GM12878 (cell line): ENCODE measurements around the gene MS4A14. TPM values are rescaled to one million over a fixed set of nuclear protein-coding genes. Genes with fewer than 3 reads are reported as not detected.

Experiments
- ASH2L ChIP-seq: fragments of 300-600, 200-600 bp; sonication (generic); IDR thresholded peaks from 2 replicates; pipeline ENCODE4 v1.6.1; 2017; ENCODE audit warnings: low read depth, mild to moderate bottlenecking, borderline replicate concordance
- BACH1 ChIP-seq: fragments of 450-650 bp; IDR thresholded peaks from 2 replicates; pipeline ENCODE4 v1.6.1; 2017; ENCODE audit warnings: mild to moderate bottlenecking, borderline replicate concordance
- BHLHE40 ChIP-seq, 2 experiments: fragments of 450-650 bp in 1 of 2; IDR thresholded peaks; 2 replicates each; pipeline ENCODE4 v1.6.1; 2011 to 2017; ENCODE audit warnings: low read depth in 2 of 2, borderline replicate concordance in 1 of 2, improper control_type of control experiment in 1 of 2, low read length in 1 of 2, mild to moderate bottlenecking in 1 of 2
- CEBPB ChIP-seq, 2 experiments: fragments of 150-350 bp in 1 of 2; IDR thresholded peaks; 2 replicates each; pipeline ENCODE4 v1.6.1; 2012 to 2014; ENCODE audit warnings: low read depth in 2 of 2, low read length in 2 of 2, borderline replicate concordance in 1 of 2, inconsistent platforms in 1 of 2
- CREM ChIP-seq: IDR thresholded peaks from 2 replicates; pipeline ENCODE4 v1.6.1; 2014; ENCODE audit warnings: antibody characterized with exemption, low read depth
- E2F4 ChIP-seq: IDR thresholded peaks from 2 replicates; pipeline ENCODE4 v1.6.1; 2012; ENCODE audit warnings: low read depth, low read length, improper control_type of control experiment
- EED ChIP-seq: sonication (generic); IDR thresholded peaks from 2 replicates; pipeline ENCODE4 v1.6.1; 2016; ENCODE audit warnings: antibody characterized with exemption, low read depth
- FOXK2 ChIP-seq: fragments of 450-650 bp; IDR thresholded peaks from 2 replicates; pipeline ENCODE4 v1.6.1; 2017; ENCODE audit warnings: mild to moderate bottlenecking, moderate library complexity
- HCFC1 ChIP-seq: fragments of 150-350 bp; IDR thresholded peaks from 2 replicates; pipeline ENCODE4 v1.6.1; 2014; ENCODE audit warnings: low read length
- HDAC6 ChIP-seq: fragments of 200-600 bp; sonication (generic); IDR thresholded peaks from one replicate; pipeline ENCODE4 v1.8.0; 2017; ENCODE audit warnings: antibody characterized with exemption; ENCODE audit not compliant: unreplicated experiment
- HDGF ChIP-seq: fragments of 450-650 bp; IDR thresholded peaks from 2 replicates; pipeline ENCODE4 v1.6.1; 2016; ENCODE audit warnings: antibody characterized with exemption
- IKZF1 ChIP-seq: fragments of 450-650 bp; conservative IDR thresholded peaks from 2 replicates; pipeline ENCODE4 v1.6.1; 2017; ENCODE audit warnings: antibody characterized with exemption, mild to moderate bottlenecking
- MAX ChIP-seq: IDR thresholded peaks from 2 replicates; pipeline ENCODE4 v1.6.1; 2012; ENCODE audit warnings: low read depth, low read length, improper control_type of control experiment
- NKRF ChIP-seq: fragments of 450-650 bp; conservative IDR thresholded peaks from 2 replicates; pipeline ENCODE4 v1.6.1; 2017; ENCODE audit warnings: mild to moderate bottlenecking, moderate library complexity
- NR2F1 ChIP-seq: fragments of 450-650 bp; conservative IDR thresholded peaks from 2 replicates; pipeline ENCODE4 v1.6.1; 2017; ENCODE audit warnings: mild to moderate bottlenecking
- PAX5 ChIP-seq: IDR thresholded peaks from 2 replicates; pipeline ENCODE4 v1.6.1; 2011; ENCODE audit warnings: low read depth, low read length, borderline replicate concordance
- PAX8 ChIP-seq: fragments of 450-650 bp; IDR thresholded peaks from 2 replicates; pipeline ENCODE4 v1.6.1; 2017; ENCODE audit warnings: mild to moderate bottlenecking, moderate library complexity
- PML ChIP-seq: IDR thresholded peaks from 2 replicates; pipeline ENCODE4 v1.6.1; 2012; ENCODE audit warnings: low read length, inconsistent platforms
- POLR2A ChIP-seq: IDR thresholded peaks from 2 replicates; pipeline ENCODE4 v1.6.1; 2011; ENCODE audit warnings: low read depth, mild to moderate bottlenecking, low read length
- POU2F2 ChIP-seq: IDR thresholded peaks from 3 replicates; pipeline ENCODE4 v1.6.1; 2011; ENCODE audit warnings: low read depth, mild to moderate bottlenecking, low read length, borderline replicate concordance
- TAF1 ChIP-seq: IDR thresholded peaks from 2 replicates; pipeline ENCODE4 v1.6.1; 2011; ENCODE audit warnings: mild to moderate bottlenecking, low read depth, low read length, borderline replicate concordance
- TCF3 ChIP-seq: IDR thresholded peaks from 2 replicates; pipeline ENCODE4 v1.6.1; 2012; ENCODE audit warnings: low read depth, mild to moderate bottlenecking, low read length, borderline replicate concordance; ENCODE audit not compliant: insufficient read depth
- ZNF592 ChIP-seq: fragments of 450-650 bp; IDR thresholded peaks from 2 replicates; pipeline ENCODE4 v1.6.1; 2017; ENCODE audit warnings: mild to moderate bottlenecking, moderate library complexity
- ZZZ3 ChIP-seq: IDR thresholded peaks from 2 replicates; pipeline ENCODE4 v1.6.1; 2011; ENCODE audit warnings: low read depth; ENCODE audit not compliant: control insufficient read depth, insufficient read length
- polyA plus RNA-seq, 11 experiments: library from polyadenylated mRNA; depleted of rRNA in 4 of 11; unstranded in 6 of 11; stranded (reverse) in 5 of 11; fragments of >200 nt; fragmentation: Nextera tagmentation in 4 of 11; fragmentation: Illumina TruSeq in 1 of 11; extraction: Ambion mirVana in 4 of 11; extraction: Trizol in 1 of 11; gene quantifications; 1 replicate in 1 of 11; 2 replicates in 10 of 11; pipeline versions ENCODE4 v1.2.1 to v1.2.3, GENCODE V29; 2011 to 2016; ENCODE audit warnings: inconsistent platforms in 2 of 11, missing spikeins in 2 of 11, low read depth in 1 of 11
- total RNA-seq, 4 experiments: library from RNA; depleted of rRNA in 3 of 4; stranded (reverse); fragments of >200 nt in 3 of 4; fragmentation: Illumina TruSeq in 1 of 4; extraction: Trizol in 1 of 4; gene quantifications; 2 replicates each; pipeline versions ENCODE4 v1.2.1 to v1.2.3, GENCODE V29; 2013 to 2021

Gene MS4A14
- total and polyA plus RNA-seq, 10 of the 15 experiments (the other 5 are each of a cell fraction or from before 2014, with no cell fraction given), result 0.13 to 1.0 (median 0.63) TPM; not detected in 1

- no peak for TF ChIP-seq FOXK2
- TF ChIP-seq BACH1, result peak; percentile 98
- peak; percentile 80 for TF ChIP-seq PML
- 0 out of 2 replicates have a peak, but pooled peaks have one; percentile 31 for TF ChIP-seq NKRF
- TF ChIP-seq ZZZ3, result no peak
- peak; percentile 94 to 95 for TF ChIP-seq BHLHE40 (IDR thresholded peaks at IDR 0.05; ENCODE audit: borderline replicate concordance in 1 of 2, low read depth in 2 of 2, low read length in 1 of 2)
- TF ChIP-seq POLR2A, result peak; percentile 90
- 0 out of 2 replicates have a peak, but pooled peaks have one; percentile 49 for TF ChIP-seq TCF3
- peak; percentile 91 for TF ChIP-seq TAF1
- no peak for TF ChIP-seq ZNF592
- TF ChIP-seq CEBPB (IDR thresholded peaks at IDR 0.05; ENCODE audit: borderline replicate concordance in 1 of 2, low read depth in 2 of 2, low read length in 2 of 2), result no peak; a peak in 1 of 4 replicates
- TF ChIP-seq HCFC1, result peak; percentile 36; the same call in 1 of the 2 replicates
- peak; percentile 80 for TF ChIP-seq EED
- no peak for TF ChIP-seq ASH2L
- peak; percentile 85 for TF ChIP-seq POU2F2
- 0 out of 2 replicates have a peak, but pooled peaks have one; percentile 32 for TF ChIP-seq MAX
- TF ChIP-seq PAX5, result peak; percentile 91; the same call in 1 of the 2 replicates
- no peak for TF ChIP-seq E2F4
- peak; percentile 81 for TF ChIP-seq NR2F1
- peak; percentile 82 for TF ChIP-seq CREM
- TF ChIP-seq IKZF1, result peak; percentile 95
- TF ChIP-seq HDGF, result no peak
- TF ChIP-seq HDAC6, result no peak
- TF ChIP-seq PAX8, result 0 out of 2 replicates have a peak, but pooled peaks have one; percentile 84
These were observed 59.3 kb downstream of the MS4A14 start, which contains the start of gene MS4A1 (continued) for GRCh38 chr11:60455531-60456042.
